ENCODE data around the gene MTX3.

Gene MTX3

GRCh38 chr5:79932510-79933504 lies 58.3 kb downstream of the MTX3 start:
- DNase-seq: no peak

DNA sequence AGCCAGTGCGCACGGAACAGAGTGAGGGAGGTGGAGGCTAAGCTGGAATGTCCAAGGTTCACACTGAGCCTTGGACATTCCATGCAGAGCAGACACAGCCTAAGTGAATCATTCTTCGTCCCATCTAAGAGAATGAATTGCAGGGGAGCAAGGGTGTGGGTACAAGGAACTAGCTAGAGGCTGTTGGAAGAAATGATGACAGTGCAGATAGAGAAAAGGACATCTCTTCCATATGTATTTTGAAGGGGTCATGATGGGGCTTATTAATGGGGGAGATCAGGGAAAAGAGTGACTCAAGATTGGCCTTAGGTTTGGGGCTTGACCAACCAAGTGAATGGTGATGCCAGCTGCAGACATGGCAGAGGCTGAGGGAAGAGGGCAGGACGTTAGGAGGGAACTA lies 59.2 kb downstream of the MTX3 start:
- DNase-seq: no peak

- no peak for DNase-seq
Measured at GRCh38 chr5:79931409-79931808, 59.7 kb downstream of the MTX3 start.

- peak in 1 of 3 experiments; percentile 88 for DNase-seq
Measured at GRCh38 chr5:79929095-79929494, 62.0 kb downstream of the MTX3 start.

All from NCI-H1417 (cell line).